ENCODE measurements around the gene PRKAR1B.
"Not testable (repeated sequence)": the region's sequence is repeated elsewhere in the genome, so short reads cannot be mapped to it uniquely, and the experiment has no call there.

The PRKAR1B gene

DNA sequence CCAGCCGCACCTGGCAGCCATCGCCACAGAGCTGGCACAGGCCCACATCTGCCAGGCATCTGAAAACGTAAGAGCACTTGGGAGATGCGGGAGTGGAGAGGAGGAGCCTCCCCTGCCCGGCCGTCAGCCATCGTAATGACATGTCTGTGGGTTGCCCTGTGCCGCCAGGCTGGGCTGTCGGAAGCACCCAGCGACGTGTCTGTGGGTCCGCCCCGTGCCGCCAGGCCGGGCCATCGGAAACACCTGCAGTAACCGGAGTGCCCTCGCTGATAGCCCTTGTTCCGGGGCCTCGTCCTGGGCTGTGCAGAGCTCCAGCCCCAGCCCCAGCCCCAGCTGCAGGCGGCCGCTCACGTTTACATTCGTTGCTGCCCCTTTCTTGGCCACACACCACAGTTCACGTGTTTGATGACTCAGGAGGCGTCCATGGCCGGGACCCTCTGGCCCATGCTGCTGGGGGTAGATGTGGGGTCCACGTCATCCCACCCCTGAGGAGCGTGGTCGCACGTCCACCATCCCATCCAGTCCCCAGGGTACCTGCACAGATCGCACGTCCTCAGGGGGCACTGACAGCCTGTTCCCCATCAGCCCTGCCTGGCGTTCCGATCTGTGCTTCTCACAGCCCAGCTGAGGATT, 30.0 kb upstream of the PRKAR1B start:
- no peak for DNase-seq

- DNase-seq, result no peak
Observed at GRCh38 chr7:756231-756927, 29.3 kb upstream of the PRKAR1B start.

GRCh38 chr7:755413-755805, 28.3 kb upstream of the PRKAR1B start:
- DNase-seq, result no peak

- no peak for DNase-seq
Observed at GRCh38 chr7:754531-755412, 27.7 kb upstream of the PRKAR1B start.

DNA sequence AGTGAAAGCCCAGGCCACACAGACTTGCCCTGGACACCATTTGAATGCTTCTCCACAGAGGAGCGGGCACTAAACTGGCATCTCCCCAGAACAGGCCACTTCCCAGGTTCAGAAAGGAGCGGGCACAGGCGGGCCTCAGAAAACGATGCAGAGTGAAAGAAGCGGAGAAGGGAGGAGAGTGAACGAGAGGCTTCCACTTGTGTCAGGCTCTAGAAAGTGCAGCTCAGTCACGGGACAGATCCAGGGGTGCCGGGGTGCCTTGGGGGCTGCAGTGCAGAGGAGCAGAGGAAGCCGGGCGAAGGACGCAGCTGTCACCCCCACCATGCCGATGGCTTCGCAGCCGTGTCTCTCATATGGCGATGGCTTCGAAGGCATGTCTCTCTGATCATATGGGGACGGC, 26.1 kb upstream of the PRKAR1B start:
- no peak for DNase-seq

DNA sequence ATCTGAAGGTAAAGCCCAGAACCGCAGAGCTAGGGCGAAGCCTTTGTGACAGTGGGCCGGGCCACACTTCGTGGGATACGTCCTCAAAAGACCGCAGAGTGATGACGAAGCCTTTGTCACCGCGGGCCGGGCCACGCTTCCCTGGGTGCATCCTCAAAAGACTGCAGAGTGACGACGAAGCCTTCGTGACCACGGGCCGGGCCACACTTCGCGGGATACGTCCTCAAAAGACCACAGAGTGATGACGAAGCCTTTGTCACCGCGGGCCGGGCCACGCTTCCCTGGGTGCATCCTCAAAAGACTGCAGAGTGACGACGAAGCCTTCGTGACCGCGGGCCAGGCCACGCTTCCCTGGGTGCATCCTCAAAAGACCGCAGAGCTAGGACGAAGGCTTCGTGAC, 25.2 kb upstream of the PRKAR1B start:
- DNase-seq, result not testable (repeated sequence)

DNA sequence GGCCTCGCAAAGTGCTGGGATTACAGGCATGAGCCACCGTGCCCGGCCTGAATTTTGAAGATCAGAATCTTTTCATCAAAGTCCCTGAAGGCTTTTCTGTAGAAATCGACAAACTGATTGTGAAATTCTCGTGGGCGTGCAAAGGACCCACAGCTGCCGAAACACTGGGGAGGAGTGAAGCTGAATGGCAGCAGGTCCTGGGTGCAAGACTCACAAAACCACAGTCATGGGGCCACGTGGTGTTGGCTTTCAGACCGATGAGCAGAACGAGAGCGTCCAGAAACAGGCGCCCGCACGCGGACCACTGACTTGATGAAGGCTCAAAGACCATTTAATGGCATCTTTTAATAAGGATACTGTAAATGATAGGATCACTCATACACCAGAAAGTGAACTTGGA, 24.7 kb upstream of the PRKAR1B start:
- no peak for DNase-seq

DNA sequence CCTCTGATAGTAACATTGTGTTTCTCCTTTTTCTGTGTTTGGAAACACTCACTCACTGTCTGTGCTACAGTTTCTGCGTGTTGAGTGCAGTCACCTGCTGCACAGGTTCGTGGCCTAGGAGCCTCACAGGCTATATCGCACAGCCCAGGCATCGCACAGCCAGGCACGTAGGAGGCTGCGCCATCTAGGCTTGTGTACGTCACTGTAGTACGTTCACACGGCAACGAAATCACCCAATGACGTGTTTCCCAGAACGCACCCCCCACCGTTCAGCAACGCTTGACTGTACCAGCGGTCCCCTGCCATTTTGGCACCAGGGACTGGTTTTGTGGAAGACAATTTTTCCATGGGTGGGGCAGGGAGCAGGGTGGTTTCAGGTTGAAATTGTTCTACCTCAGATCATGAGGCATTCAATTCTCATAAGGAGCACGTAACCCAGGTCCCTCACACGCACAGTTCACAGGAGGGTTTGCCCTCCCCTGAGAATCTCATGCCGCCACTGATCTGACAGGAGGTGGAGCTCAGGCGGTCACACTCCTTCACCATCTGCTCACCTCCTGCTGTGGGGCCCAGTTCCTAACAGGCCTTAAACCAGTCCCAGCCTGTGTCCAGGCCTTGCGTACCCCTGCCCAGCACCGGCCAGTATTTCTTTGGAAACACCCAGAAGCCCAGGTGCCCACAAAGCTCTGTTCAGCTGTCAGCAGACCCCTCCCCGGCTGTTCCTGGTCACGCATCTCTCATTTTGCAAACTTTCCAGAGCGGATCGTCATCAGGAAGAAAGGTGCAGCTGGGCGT, 23.2 kb upstream of the PRKAR1B start:
- DNase-seq, result no peak

GRCh38 chr7:749140-749551, 22.1 kb upstream of the PRKAR1B start:
- DNase-seq, result peak in 1 of 2 donors; percentile 8

DNA sequence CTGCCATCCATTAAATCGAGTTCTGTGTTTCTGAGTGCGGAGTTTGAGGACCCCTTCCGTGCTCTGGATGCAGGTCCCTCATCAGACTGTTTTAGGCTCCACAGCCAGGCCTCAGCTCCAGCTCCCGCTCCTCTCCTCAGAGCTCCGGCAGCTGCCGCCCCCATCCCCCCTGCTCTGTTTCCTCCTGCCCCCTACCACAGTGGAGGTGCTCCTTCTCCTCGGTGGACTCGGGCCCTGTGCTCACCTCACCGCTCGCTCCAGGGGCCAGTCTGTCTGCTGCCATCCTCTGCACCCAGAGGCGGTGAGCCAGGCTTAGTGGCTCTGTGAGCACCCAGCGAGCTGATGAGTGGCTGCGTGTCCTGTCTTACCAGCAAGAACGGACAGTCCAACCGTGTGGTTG, 21.4 kb upstream of the PRKAR1B start:
- DNase-seq, result no peak

DNA sequence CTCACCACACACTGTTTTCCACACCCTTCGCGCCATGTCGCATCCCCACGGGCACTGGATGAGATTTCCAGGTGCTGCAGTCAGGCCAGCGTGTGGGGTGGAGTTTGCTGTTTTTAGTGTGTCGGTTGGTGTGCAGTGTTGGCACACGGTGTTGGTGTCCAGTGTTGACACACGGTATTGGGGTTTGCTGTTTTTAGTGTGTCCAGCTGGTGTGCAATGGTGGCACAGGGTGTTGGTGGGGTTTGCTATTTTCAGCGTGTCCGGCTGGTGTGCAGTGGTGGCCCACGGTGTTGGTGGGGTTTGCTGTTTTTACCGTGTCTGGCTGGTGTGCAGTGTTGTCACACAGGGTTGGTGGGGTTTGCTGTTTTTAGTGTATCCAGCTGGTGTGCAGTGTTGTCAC, 20.1 kb upstream of the PRKAR1B start:
- DNase-seq, result no peak

- no peak for DNase-seq
Observed at GRCh38 chr7:746155-747061, 19.3 kb upstream of the PRKAR1B start.

- no peak for DNase-seq
Observed at GRCh38 chr7:745431-746154, 18.5 kb upstream of the PRKAR1B start.

GRCh38 chr7:744854-745430, 17.9 kb upstream of the PRKAR1B start:
- DNase-seq, result no peak

DNA sequence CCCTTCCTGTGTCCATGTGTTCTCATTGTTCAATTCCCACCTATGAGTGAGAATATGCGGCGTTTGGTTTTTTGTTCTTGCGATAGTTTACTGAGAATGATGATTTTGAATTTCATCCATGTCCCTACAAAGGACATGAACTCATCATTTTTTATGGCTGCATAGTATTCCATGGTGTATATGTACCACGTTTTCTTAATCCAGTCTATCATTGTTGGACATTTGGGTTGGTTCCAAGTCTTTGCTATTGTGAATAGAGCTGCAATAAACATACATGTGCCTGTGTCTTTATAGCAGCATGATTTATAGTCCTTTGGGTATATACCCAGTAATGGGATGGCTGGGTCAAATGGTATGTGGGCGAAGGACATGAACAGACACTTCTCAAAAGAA, 17.0 kb upstream of the PRKAR1B start:
- not testable (repeated sequence) for DNase-seq

DNA sequence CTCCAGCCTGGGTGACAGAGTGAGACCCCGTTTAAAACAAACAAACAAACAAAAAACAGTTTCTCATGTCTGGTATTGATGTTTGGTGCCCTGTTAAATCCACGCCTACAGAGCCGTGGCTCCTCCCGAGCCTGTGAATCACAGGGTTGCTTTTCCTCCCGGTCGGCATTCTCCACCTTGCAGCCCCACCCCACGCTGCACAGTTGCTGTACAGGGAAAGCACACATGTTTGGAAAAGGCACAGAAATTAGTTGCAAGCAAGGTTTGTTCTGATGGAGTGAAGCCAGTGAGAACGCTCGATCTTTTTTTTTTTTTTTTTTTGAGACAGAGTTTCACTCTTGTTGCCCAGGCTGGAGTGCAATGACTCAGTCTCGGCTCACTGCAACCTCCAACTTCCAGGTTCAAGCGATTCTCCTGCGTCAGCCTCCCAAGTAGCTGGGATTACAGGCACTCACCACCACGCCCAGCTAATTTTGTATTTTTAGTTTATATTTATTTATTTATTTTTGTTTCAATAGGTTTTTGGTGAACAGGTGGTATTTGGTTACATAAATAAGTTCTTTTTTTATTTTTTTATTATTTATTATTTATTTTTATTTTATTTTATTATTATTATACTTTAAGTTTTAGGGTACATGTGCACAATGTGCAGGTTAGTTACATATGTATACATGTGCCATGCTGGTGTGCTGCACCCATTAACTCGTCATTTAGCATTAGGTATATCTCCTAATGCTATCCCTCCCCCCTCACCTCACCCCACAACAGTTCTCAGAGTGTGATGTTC, 16.5 kb upstream of the PRKAR1B start:
- DNase-seq, result not testable (repeated sequence)

- DNase-seq, result no peak
Observed at GRCh38 chr7:742791-743190, 15.7 kb upstream of the PRKAR1B start.

DNA sequence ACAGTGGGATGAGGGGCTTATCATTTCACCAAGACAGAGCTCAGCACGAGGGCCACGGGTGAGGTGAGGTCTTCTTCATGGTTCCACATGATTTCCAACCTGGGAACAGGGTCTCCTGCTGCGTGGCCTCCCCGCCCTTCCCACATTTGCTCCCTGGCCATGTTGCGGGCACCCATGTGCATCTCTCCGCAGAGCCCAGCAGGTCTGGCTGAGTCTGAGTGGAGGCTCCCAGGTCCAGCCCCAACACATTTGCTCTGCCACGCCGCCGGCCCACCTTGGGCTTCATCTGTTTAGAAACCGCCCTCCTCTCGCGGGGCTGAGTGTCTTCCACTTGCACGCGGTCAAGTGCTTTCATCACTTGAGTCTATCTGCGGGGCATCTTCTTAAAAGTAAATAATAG, 14.8 kb upstream of the PRKAR1B start:
- DNase-seq, result no peak

DNA sequence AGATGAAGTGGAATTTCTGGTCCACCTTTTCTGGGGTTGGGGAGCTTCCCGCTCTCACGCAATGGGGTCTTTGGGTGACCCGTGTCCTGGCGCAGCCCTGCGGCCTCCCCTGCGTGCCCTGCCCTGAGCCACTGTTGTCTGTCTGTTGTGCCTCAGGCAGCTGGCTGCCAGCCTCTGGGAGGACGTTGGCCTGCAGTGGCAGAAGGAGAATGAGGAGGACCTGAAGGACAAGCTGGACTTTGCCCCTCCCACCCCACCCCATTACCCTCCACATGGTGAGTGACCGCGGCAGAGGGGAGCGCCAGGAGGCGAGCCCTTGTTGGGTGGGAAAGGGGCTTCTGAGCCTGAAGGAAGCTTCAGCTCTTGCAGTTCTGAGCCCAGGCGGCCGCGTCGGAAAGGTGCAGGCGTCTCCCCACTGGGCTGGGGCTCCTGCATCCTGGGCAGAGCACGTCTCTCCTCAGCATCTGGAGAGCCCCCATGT, 14.2 kb upstream of the PRKAR1B start:
- DNase-seq, result no peak
